GM12892 (cell line): ENCODE results near the gene FXYD4.

Experiments
- POLR2A ChIP-seq: IDR thresholded peaks from 2 replicates; pipeline ENCODE4 v1.6.1; 2011; ENCODE audit warnings: low read depth, low read length, control low read depth
- POLR2AphosphoS5 ChIP-seq: IDR thresholded peaks from 2 replicates; pipeline ENCODE4 v1.6.1; 2011; ENCODE audit warnings: low read depth, low read length, control low read depth

- TF ChIP-seq POLR2A (no peak), POLR2AphosphoS5 (no peak; the same call in 1 of the 2 replicates)
Measured at GRCh38 chr10:43403911-43404703, 32.7 kb downstream of the FXYD4 start.
